Panc1 (cell line): Measurements from ENCODE around the gene STEAP1B. TPM values are rescaled to one million over a fixed set of nuclear protein-coding genes. Genes with fewer than 3 reads are reported as not detected.

ENCODE experiments used
- ATAC-seq: fragments of 200-7000 bp; cut with Tn5 transposase; 2 replicates; pipeline ENCODE4 v1.9.1; 2020; ENCODE audit warnings: mild to moderate bottlenecking, moderate library complexity
- BruUV-seq: library from RNA; stranded (reverse); fragments of 400-500 nt; replicated peaks from 2 replicates; lab custom pipeline; 2021; lab: Mats Ljungman, UMichigan
- CTCF ChIA-PET: fragments of 300-600 bp; sonication (Branson Sonifier 250); formaldehyde crosslinking; loops from one replicate; lab custom pipeline; 2022; ENCODE audit warnings: antibody characterized with exemption; lab: Charles Lee
- POLR2A ChIA-PET: fragments of 300-600 bp; sonication (Branson Sonifier 250); formaldehyde crosslinking; loops from one replicate; lab custom pipeline; 2022; ENCODE audit warnings: antibody characterized with exemption; lab: Charles Lee
- DNase-seq: peaks from one replicate; pipeline ENCODE4 v3.0.0-alpha.2; 2010; ENCODE audit warnings: low read depth, low spot score
- H3K27ac ChIP-seq: 2 replicates; pipeline ENCODE4 v1.5.1; 2011; ENCODE audit warnings: mild to moderate bottlenecking, low read length, inconsistent platforms
- H3K27me3 ChIP-seq: fragments of 200-500 bp; sonication (Bioruptor generic); 2 replicates; pipeline ENCODE4 v1.6.0; 2014; ENCODE audit warnings: low read length, inconsistent platforms; ENCODE audit not compliant: control insufficient read depth, insufficient read depth
- H3K36me3 ChIP-seq: fragments of 200-500 bp; sonication (Bioruptor generic); 2 replicates; pipeline ENCODE4 v1.5.1; 2014; ENCODE audit warnings: inconsistent platforms, mild to moderate bottlenecking, low read length, moderate library complexity; ENCODE audit not compliant: control insufficient read depth, insufficient read depth
- H3K4me1 ChIP-seq: 2 replicates; pipeline ENCODE4 v1.5.1; 2011; ENCODE audit warnings: inconsistent platforms, mild to moderate bottlenecking, low read length, moderate library complexity; ENCODE audit not compliant: control insufficient read depth, insufficient read depth
- H3K4me3 ChIP-seq, 2 experiments: 2 replicates each; pipeline ENCODE4 v1.5.1; 2011 to 2012; ENCODE audit warnings: low read depth in 2 of 2, low read length in 2 of 2, mild to moderate bottlenecking in 2 of 2, inconsistent platforms in 1 of 2, moderate library complexity in 1 of 2
- H3K9me3 ChIP-seq: fragments of 200-500 bp; sonication (Bioruptor generic); 2 replicates; pipeline ENCODE4 v1.5.1; 2014; ENCODE audit warnings: low read depth, mild to moderate bottlenecking, inconsistent platforms, low read length, moderate library complexity; ENCODE audit not compliant: control insufficient read depth, insufficient read depth
- POLR2AphosphoS5 ChIP-seq: IDR thresholded peaks from 2 replicates; pipeline ENCODE4 v1.6.1; 2012; ENCODE audit warnings: mild to moderate bottlenecking, low read depth, low read length, moderate library complexity
- SIN3A ChIP-seq: IDR thresholded peaks from 2 replicates; pipeline ENCODE4 v1.6.1; 2012; ENCODE audit warnings: low read depth, mild to moderate bottlenecking, low read length, moderate library complexity, borderline replicate concordance; ENCODE audit not compliant: insufficient read depth
- TCF7L2 ChIP-seq: IDR thresholded peaks from 2 replicates; pipeline ENCODE4 v1.6.1; 2011; ENCODE audit warnings: mild to moderate bottlenecking, low read depth, low read length, inconsistent platforms
- in situ Hi-C: cut with HindIII; loops from 2 replicates; pipeline ENCODE4 v1.10.0; 2016; ENCODE audit warnings: low sequenced_read_pairs, low pct_unique_long_range_greater_than_20kb
- intact Hi-C: fragments of 100-400 bp; cut with micrococcal nuclease; formaldehyde crosslinking; loops from one replicate; pipeline ENCODE4 v1.10.0; 2022; ENCODE audit not compliant: unreplicated experiment
- total RNA-seq: library from RNA; stranded (reverse); gene quantifications from one replicate; pipeline ENCODE4 v1.2.1, GENCODE V29; 2021; ENCODE audit not compliant: unreplicated experiment
- TF ChIP-seq, protein P1 (sequence below), 2 experiments: IDR thresholded peaks; 2 replicates each; pipeline ENCODE4 v1.6.1; 2011 to 2012; ENCODE audit warnings: low read depth in 2 of 2, control low read depth in 1 of 2, low read length in 1 of 2, mild to moderate bottlenecking in 1 of 2, moderate library complexity in 1 of 2; ENCODE audit not compliant: insufficient read depth in 1 of 2
- TF ChIP-seq, protein P2 (sequence below): fragments of 450-650 bp; IDR thresholded peaks from 2 replicates; pipeline ENCODE4 v1.5.1; 2017; ENCODE audit warnings: mild to moderate bottlenecking

STEAP1B gene
- total RNA-seq, 1 experiment from 2014 or later: 3.3 TPM

DNA sequence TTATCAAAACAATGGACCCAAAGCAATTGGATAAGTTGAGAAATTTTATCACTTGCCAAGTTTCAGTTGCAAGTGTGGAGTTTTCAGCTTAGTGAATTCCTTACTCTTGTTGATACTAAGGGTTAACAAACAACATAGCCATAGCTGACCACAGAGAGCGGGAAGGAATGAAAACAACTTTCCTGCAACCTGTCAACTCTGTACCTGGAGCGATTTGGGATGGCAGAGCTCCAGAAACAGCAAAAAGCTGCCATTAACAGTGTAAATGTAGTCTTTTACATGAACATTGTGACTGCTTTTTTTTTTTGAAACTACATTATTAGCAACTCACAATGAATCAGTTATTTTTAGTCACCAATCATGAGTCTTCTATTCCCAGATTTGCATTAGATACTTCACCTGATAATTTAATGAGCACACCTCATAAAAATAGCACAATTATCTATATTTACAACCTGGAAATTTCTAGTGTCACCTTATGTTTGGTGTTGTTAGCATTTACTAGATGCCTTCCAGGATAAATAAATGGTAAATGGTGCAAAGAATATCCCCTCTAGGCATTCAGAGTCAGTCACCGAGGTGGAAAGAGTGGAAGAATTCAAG, 95.5 kb downstream of the STEAP1B start:
- no peaks in the 10 kb centered on the region for H3K27me3 ChIP-seq
- no peak overlapping the region for H3K27ac ChIP-seq
- intact Hi-C loops: no loop called here
- no peaks in the 10 kb centered on the region for H3K4me1 ChIP-seq
- H3K36me3 ChIP-seq: no peaks in the 10 kb centered on the region
- no peak overlapping the region for H3K4me3 ChIP-seq
- H3K9me3 ChIP-seq: no peaks in the 10 kb centered on the region
- in situ Hi-C loops: no loop called here
- no peak for ATAC-seq
- DNase-seq: no peak
- POLR2A ChIA-PET: no interaction called here
- BruUV-seq: no TSS peak
- TF ChIP-seq, protein P1, sequence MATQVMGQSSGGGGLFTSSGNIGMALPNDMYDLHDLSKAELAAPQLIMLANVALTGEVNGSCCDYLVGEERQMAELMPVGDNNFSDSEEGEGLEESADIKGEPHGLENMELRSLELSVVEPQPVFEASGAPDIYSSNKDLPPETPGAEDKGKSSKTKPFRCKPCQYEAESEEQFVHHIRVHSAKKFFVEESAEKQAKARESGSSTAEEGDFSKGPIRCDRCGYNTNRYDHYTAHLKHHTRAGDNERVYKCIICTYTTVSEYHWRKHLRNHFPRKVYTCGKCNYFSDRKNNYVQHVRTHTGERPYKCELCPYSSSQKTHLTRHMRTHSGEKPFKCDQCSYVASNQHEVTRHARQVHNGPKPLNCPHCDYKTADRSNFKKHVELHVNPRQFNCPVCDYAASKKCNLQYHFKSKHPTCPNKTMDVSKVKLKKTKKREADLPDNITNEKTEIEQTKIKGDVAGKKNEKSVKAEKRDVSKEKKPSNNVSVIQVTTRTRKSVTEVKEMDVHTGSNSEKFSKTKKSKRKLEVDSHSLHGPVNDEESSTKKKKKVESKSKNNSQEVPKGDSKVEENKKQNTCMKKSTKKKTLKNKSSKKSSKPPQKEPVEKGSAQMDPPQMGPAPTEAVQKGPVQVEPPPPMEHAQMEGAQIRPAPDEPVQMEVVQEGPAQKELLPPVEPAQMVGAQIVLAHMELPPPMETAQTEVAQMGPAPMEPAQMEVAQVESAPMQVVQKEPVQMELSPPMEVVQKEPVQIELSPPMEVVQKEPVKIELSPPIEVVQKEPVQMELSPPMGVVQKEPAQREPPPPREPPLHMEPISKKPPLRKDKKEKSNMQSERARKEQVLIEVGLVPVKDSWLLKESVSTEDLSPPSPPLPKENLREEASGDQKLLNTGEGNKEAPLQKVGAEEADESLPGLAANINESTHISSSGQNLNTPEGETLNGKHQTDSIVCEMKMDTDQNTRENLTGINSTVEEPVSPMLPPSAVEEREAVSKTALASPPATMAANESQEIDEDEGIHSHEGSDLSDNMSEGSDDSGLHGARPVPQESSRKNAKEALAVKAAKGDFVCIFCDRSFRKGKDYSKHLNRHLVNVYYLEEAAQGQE (IDR thresholded peaks at IDR 0.05; ENCODE audit: insufficient read depth in 1 of 2, low read depth in 2 of 2, low read length in 1 of 2): no peak
- no peak for TF ChIP-seq POLR2AphosphoS5
- TF ChIP-seq TCF7L2: no peak
- TF ChIP-seq, protein P2, sequence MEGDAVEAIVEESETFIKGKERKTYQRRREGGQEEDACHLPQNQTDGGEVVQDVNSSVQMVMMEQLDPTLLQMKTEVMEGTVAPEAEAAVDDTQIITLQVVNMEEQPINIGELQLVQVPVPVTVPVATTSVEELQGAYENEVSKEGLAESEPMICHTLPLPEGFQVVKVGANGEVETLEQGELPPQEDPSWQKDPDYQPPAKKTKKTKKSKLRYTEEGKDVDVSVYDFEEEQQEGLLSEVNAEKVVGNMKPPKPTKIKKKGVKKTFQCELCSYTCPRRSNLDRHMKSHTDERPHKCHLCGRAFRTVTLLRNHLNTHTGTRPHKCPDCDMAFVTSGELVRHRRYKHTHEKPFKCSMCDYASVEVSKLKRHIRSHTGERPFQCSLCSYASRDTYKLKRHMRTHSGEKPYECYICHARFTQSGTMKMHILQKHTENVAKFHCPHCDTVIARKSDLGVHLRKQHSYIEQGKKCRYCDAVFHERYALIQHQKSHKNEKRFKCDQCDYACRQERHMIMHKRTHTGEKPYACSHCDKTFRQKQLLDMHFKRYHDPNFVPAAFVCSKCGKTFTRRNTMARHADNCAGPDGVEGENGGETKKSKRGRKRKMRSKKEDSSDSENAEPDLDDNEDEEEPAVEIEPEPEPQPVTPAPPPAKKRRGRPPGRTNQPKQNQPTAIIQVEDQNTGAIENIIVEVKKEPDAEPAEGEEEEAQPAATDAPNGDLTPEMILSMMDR: no peak
- TF ChIP-seq SIN3A: no peak
- CTCF ChIA-PET: no interaction called here

DNA sequence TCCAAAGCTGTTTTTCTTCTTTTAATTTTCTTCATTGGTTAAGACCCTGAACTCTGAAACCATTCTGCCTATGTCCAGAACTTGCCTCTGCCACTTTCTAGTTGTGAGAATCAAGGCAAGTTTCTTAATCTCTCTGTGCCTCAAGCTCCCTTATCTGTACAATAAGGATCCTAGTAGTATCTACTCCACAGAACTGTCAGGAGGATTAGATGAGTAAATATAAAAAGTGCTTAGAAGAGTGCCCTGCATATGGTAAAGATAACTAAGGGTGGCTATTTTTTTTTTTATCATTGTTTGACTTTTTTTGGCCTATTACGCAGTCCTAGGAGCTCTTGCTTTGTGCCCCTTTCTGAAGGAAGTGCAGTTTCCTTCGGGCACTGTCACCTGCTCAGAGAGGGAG, 96.6 kb downstream of the STEAP1B start:
- intact Hi-C loops: no loop called here
- H3K4me1 ChIP-seq: no peaks in the 10 kb centered on the region
- no peak for ATAC-seq
- TF ChIP-seq TCF7L2 (no peak), SIN3A (no peak), POLR2AphosphoS5 (no peak)
- TF ChIP-seq, protein P2: no peak
- TF ChIP-seq, protein P1 (IDR thresholded peaks at IDR 0.05; ENCODE audit: insufficient read depth in 1 of 2, low read depth in 2 of 2, low read length in 1 of 2): no peak
- no peak overlapping the region for H3K27ac ChIP-seq
- CTCF ChIA-PET: no interaction called here
- H3K36me3 ChIP-seq: no peaks in the 10 kb centered on the region
- DNase-seq: no peak
- H3K4me3 ChIP-seq: no peak overlapping the region
- POLR2A ChIA-PET: no interaction called here
- no TSS peak for BruUV-seq
- H3K27me3 ChIP-seq: no peaks in the 10 kb centered on the region
- no peaks in the 10 kb centered on the region for H3K9me3 ChIP-seq
- in situ Hi-C loops: no loop called here
